OCI-LY3 (cell line): Measurements from ENCODE around the gene SGPL1.

Experiments used
- CTCF ChIP-seq: fragments of 200-600, 300-600 bp; sonication (generic); IDR thresholded peaks from 2 replicates; pipeline ENCODE4 v1.5.1; 2014; ENCODE audit warnings: antibody characterized with exemption, low read length, low read depth
- EZH2phosphoT487 ChIP-seq: fragments of 200-600 bp; shearing (Covaris generic); IDR thresholded peaks from 2 replicates; pipeline ENCODE4 v1.6.1; 2018; ENCODE audit warnings: antibody characterized with exemption, mixed run types, low read depth

DNA sequence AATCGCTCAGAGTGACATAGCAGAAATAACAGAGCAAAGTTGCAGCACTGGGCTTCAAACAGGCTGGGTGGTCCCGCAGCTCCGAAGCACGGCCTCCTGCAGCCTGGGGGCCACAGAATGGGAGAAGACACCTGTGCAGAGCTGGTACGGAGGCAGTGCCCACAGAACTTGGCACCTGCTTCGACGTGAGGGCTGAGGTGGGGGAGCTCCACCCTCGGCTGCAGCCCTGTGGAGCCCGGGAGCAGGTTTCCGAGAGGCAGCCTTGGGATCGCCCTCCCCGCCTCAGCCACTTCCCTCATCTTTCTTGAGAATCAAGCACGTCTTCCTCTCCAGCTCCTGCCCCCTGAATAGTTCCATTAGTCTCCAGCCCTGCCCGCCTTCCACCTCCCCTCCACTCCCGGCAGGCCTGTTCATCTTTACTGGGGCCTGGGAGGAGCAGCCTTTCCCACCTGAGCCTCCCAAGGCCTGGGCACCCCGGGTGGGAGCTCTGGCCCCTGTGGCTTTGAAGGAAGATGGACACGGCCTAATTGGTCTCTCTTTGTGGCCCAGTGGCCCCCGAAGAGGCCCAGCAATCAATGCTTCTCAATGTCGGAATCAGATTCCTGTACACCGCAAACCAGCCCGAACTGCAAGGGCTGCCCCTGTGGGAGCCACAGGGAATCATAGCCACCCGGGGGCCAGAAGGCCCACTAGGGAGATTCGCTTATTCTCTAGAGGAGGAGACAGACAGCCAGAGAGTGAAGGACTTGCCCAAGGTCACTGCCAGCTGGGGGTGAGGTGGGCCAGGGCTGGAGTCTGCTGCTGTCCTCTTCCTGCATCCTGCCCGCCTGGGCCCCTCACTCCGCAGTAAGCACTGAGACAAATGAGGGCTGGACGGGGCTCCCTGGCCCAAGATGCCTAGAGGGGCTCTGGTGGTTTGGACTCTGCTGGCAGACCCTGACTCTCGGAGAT lies 89.6 kb downstream of the SGPL1 start:
- no peak for TF ChIP-seq CTCF
- TF ChIP-seq EZH2phosphoT487 = no peak
